Nephron progenitor cell (in vitro differentiated cells): ENCODE results near the gene FPR2.

Experiments used
- DNase-seq: peaks from one replicate; pipeline ENCODE4 v3.0.0; 2021
- H3K27ac Mint-ChIP-seq: 2 replicates; pipeline ENCODE4 v1.8.0; 2021; ENCODE audit warnings: mild to moderate bottlenecking, moderate library complexity, mixed read lengths
- H3K27me3 Mint-ChIP-seq: 2 replicates; pipeline ENCODE4 v1.8.0; 2021; ENCODE audit warnings: mild to moderate bottlenecking, low read depth, mixed read lengths; ENCODE audit not compliant: poor library complexity
- H3K36me3 Mint-ChIP-seq: 2 replicates; pipeline ENCODE4 v1.8.0; 2021; ENCODE audit warnings: low read depth, mixed read lengths
- H3K4me1 Mint-ChIP-seq: 2 replicates; pipeline ENCODE4 v1.8.0; 2021; ENCODE audit warnings: mixed read lengths
- H3K4me3 Mint-ChIP-seq: 2 replicates; pipeline ENCODE4 v1.8.0; 2021; ENCODE audit warnings: mild to moderate bottlenecking, moderate library complexity, mixed read lengths
- H3K9me3 Mint-ChIP-seq: 2 replicates; pipeline ENCODE4 v1.8.0; 2021; ENCODE audit warnings: mild to moderate bottlenecking, moderate library complexity, mixed read lengths
- TF ChIP-seq, protein P1 (sequence below): fragments of 200-600 bp; sonication (generic); IDR thresholded peaks from 2 replicates; pipeline ENCODE4 v1.5.0; 2021; ENCODE audit warnings: antibody characterized with exemption

The FPR2 gene

GRCh38 chr19:51788029-51788428, 27.0 kb downstream of the FPR2 start:
- DNase-seq, result no peak
- Mint-ChIP-seq H3K27ac (no peak overlapping the region), H3K4me3 (no peak overlapping the region), H3K27me3 (peaks cover 6% of the 10 kb centered on the region), H3K9me3 (peaks cover 49% of the 10 kb centered on the region), H3K4me1 (no peaks in the 10 kb centered on the region), H3K36me3 (no peaks in the 10 kb centered on the region)
- TF ChIP-seq, protein P1, sequence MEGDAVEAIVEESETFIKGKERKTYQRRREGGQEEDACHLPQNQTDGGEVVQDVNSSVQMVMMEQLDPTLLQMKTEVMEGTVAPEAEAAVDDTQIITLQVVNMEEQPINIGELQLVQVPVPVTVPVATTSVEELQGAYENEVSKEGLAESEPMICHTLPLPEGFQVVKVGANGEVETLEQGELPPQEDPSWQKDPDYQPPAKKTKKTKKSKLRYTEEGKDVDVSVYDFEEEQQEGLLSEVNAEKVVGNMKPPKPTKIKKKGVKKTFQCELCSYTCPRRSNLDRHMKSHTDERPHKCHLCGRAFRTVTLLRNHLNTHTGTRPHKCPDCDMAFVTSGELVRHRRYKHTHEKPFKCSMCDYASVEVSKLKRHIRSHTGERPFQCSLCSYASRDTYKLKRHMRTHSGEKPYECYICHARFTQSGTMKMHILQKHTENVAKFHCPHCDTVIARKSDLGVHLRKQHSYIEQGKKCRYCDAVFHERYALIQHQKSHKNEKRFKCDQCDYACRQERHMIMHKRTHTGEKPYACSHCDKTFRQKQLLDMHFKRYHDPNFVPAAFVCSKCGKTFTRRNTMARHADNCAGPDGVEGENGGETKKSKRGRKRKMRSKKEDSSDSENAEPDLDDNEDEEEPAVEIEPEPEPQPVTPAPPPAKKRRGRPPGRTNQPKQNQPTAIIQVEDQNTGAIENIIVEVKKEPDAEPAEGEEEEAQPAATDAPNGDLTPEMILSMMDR, result no peak

DNA sequence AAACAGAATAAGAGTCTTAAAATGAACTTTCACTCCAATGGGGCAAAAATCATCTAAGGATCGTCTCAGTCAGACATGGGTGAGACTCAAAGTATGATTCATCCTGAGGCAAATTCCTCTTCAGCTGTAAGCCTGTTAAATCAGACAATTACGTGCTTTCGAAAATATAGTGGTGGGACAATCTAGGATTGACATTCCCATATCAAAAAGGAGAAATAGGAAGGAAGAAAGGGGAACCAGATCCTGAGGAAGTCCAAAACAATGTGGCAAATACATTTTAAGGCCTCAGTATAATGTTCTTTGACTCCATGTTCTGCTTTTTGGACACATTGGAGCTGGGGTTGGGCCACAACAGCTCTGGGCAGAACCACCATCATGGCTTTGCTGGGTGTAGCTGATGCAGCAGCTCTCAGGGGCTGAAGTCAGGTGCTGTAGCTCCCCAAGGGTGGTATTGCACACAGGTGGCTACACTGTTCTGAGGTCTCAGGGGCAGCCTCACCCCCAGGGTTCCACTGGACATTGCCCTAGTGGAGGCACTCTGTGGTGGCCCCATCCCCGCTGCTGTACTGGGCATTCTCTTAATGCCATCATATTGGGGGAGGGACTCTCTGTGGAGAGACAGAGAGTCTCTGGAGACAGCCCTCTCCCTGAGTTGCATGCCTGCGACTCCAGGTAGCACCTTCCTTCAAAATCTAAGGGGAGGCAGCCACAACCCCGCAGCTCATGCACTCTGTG, 28.2 kb downstream of the FPR2 start:
- Mint-ChIP-seq H3K27ac (no peak overlapping the region), H3K36me3 (no peaks in the 10 kb centered on the region), H3K27me3 (peaks cover 6% of the 10 kb centered on the region), H3K9me3 (peaks cover 61% of the 10 kb centered on the region), H3K4me1 (no peaks in the 10 kb centered on the region), H3K4me3 (no peak overlapping the region)
- TF ChIP-seq, protein P1, result no peak
- DNase-seq, result no peak

GRCh38 chr19:51792932-51793331, 32.0 kb downstream of the FPR2 start:
- Mint-ChIP-seq H3K36me3 (no peaks in the 10 kb centered on the region), H3K27ac (no peak overlapping the region), H3K4me3 (no peak overlapping the region), H3K27me3 (peaks cover 6% of the 10 kb centered on the region), H3K9me3 (peaks cover 83% of the 10 kb centered on the region), H3K4me1 (no peaks in the 10 kb centered on the region)
- TF ChIP-seq, protein P1, result no peak
- DNase-seq, result no peak

DNA sequence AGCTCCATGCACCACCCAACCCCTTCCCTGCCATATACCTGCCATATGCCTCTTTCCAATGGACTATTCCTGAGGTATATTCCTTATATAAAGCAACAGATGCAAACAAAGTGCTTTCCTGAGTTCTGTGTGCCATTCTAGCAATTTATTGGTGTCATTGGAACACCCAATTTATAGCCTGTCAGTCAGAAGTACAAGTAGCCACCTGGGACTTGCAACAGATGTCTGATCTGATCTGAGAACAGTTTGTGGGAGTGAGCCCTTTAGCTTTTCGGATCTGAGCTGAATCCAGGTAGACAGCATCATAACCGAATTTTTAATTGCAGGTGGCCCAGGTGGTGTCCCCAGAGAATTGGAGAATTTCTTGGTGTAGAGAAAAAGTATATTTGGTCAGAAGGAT, 33.0 kb downstream of the FPR2 start:
- Mint-ChIP-seq H3K4me1 (no peaks in the 10 kb centered on the region), H3K27me3 (peaks cover 6% of the 10 kb centered on the region), H3K9me3 (peaks cover 87% of the 10 kb centered on the region), H3K27ac (no peak overlapping the region), H3K4me3 (no peak overlapping the region), H3K36me3 (no peaks in the 10 kb centered on the region)
- DNase-seq, result no peak
- TF ChIP-seq, protein P1, result no peak

DNA sequence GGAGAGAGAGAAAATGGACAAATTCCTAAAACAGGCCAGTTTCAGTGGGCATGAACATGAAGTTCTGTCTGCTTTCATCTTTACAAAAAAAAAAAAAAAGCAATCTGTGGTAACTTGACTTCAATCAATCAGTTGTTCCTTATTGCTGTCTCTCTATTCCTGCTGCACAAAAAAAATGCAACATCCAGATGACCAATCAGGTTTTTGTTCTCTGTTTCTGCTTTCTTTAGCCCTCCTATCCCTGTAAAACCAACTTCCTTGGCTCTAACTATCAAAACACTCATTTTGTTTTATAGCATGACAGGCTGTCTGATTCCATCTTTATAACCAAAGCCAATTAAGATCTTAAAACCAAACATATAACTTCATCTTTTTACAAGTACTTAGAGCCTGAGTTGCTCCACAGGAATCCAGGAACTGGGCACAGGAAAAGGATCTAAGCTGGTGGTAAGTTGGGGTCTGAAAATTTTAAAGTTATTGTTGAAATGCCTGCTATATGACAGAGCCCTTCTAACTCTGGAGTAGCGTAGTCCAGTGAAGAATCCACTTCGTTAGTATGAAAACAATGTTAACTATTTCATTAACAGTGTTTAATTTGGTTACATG, 34.0 kb downstream of the FPR2 start, which contains the start of gene FPR3:
Gene FPR3, plus strand, starts transcription at position 273 of the 606 bp plus-strand sequence. CDS start 28,592 bp downstream, outside the sequence.
- Mint-ChIP-seq H3K27ac (no peak within 1 kb of the TSS), H3K4me1 (no peaks in the 10 kb centered on the region), H3K9me3 (peaks cover 91% of the 10 kb centered on the region), H3K27me3 (peaks cover 6% of the 10 kb centered on the region), H3K36me3 (no peaks in the 10 kb centered on the region), H3K4me3 (no peak within 1 kb of the TSS)
- TF ChIP-seq, protein P1, result no peak
- DNase-seq, result no peak
